Endothelial cell of umbilical vein (primary cell): ENCODE data around the gene USP16. TPM values are rescaled to one million over a fixed set of nuclear protein-coding genes. Genes with fewer than 3 reads are reported as not detected.
"Not testable (repeated sequence)": the region's sequence is repeated elsewhere in the genome, so short reads cannot be mapped to it uniquely, and the experiment has no call there.

Experiments
- BruUV-seq: library from RNA; stranded (reverse); fragments of 400-500 nt; replicated peaks from 2 replicates; lab custom pipeline; 2021; lab: Mats Ljungman, UMichigan
- CTCF ChIA-PET: fragments of 300-600, 350-600 bp; sonication (Branson Sonifier 250); formaldehyde crosslinking; loops from one replicate; lab custom pipeline; 2021; ENCODE audit warnings: antibody characterized with exemption, inconsistent platforms; lab: Charles Lee
- POLR2A ChIA-PET: fragments of 300-600, 350-600 bp; sonication (Branson Sonifier 250); formaldehyde crosslinking; loops from one replicate; lab custom pipeline; 2021; ENCODE audit warnings: antibody characterized with exemption, inconsistent platforms; lab: Charles Lee
- DNase-seq: peaks from one replicate; pipeline ENCODE4 v3.0.0-alpha.2; 2011; ENCODE audit warnings: low read depth, low spot score
- FAIRE-seq: peaks from 2 replicates; lab custom pipeline; 2011; peaks lifted over from hg19 to GRCh38; lab: Jason Lieb, UNC
- H2AFZ ChIP-seq: 2 replicates; pipeline ENCODE4 v1.6.0; 2012; ENCODE audit warnings: low read depth, low read length, control low read depth, inconsistent platforms
- H3K27ac ChIP-seq: 2 replicates; pipeline ENCODE4 v1.5.1; 2011; ENCODE audit warnings: low read depth, mild to moderate bottlenecking, control low read depth, low read length, moderate library complexity; ENCODE audit not compliant: insufficient read depth
- H3K27me3 ChIP-seq, 2 experiments: 2 replicates each; pipeline versions ENCODE4 v1.6.0 to v1.6.1; 2011; ENCODE audit warnings: low read length in 2 of 2, mixed read lengths in 1 of 2; ENCODE audit not compliant: control insufficient read depth in 2 of 2, insufficient read depth in 2 of 2
- H3K36me3 ChIP-seq, 2 experiments: 2 replicates in 1 of 2; 3 replicates in 1 of 2; pipeline ENCODE4 v1.5.1; 2011; ENCODE audit warnings: low read length in 2 of 2, mild to moderate bottlenecking in 1 of 2, moderate library complexity in 1 of 2; ENCODE audit not compliant: control insufficient read depth in 2 of 2, insufficient read depth in 2 of 2; ENCODE audit errors: extremely low read depth in 1 of 2
- H3K4me1 ChIP-seq: 3 replicates; pipeline ENCODE4 v1.5.1; 2011; ENCODE audit warnings: mild to moderate bottlenecking, low read length; ENCODE audit not compliant: control insufficient read depth, insufficient read depth; ENCODE audit errors: extremely low read depth
- H3K4me2 ChIP-seq: 2 replicates; pipeline ENCODE4 v1.6.1; 2011; ENCODE audit warnings: low read length, control low read depth, mixed read lengths; ENCODE audit not compliant: insufficient read depth
- H3K4me3 ChIP-seq, 3 experiments: fragments of 200-600 bp in 1 of 3; sonication (generic), shearing (Covaris generic) in 1 of 3; replicated peaks in 1 of 3; 2 replicates each; pipeline ENCODE4 v1.5.1; 2011 to 2016; ENCODE audit warnings: control low read depth in 3 of 3, low read length in 3 of 3, mild to moderate bottlenecking in 2 of 3, inconsistent platforms in 1 of 3, low read depth in 1 of 3, moderate library complexity in 1 of 3; ENCODE audit not compliant: insufficient read depth in 1 of 3
- H3K79me2 ChIP-seq: 2 replicates; pipeline ENCODE4 v1.6.0; 2012; ENCODE audit warnings: low read length, inconsistent platforms; ENCODE audit not compliant: control insufficient read depth, insufficient read depth
- H3K9ac ChIP-seq: replicated peaks from 2 replicates; pipeline ENCODE3; 2011; ENCODE audit warnings: low read length, control low read depth; ENCODE audit not compliant: insufficient read depth; ENCODE audit errors: extremely low read depth
- H3K9me1 ChIP-seq: replicated peaks from 3 replicates; pipeline ENCODE4 v1.6.0; 2011; ENCODE audit warnings: mild to moderate bottlenecking, low read length; ENCODE audit not compliant: control insufficient read depth, insufficient read depth; ENCODE audit errors: extremely low read depth
- H3K9me3 ChIP-seq: replicated peaks from 2 replicates; pipeline ENCODE4 v1.5.1; 2012; ENCODE audit warnings: low read length, inconsistent platforms; ENCODE audit not compliant: control insufficient read depth, insufficient read depth
- H4K20me1 ChIP-seq: replicated peaks from 2 replicates; pipeline ENCODE3; 2011; ENCODE audit warnings: mild to moderate bottlenecking, low read length; ENCODE audit not compliant: control insufficient read depth, insufficient read depth; ENCODE audit errors: extremely low read depth
- GATA2 ChIP-seq: IDR thresholded peaks from 2 replicates; pipeline ENCODE4 v1.7.0; 2011; ENCODE audit warnings: low read depth, mild to moderate bottlenecking, moderate library complexity, mixed read lengths, low read length; ENCODE audit not compliant: insufficient read length, insufficient read depth
- MYC ChIP-seq: IDR thresholded peaks from one replicate; pipeline ENCODE4 v1.6.1; 2011; ENCODE audit warnings: mild to moderate bottlenecking, low read depth, low read length
- POLR2A ChIP-seq: IDR thresholded peaks from 2 replicates; pipeline ENCODE4 v1.6.1; 2012; ENCODE audit warnings: low read depth, mild to moderate bottlenecking, control low read depth, low read length
- POLR2AphosphoS5 ChIP-seq: IDR thresholded peaks from 2 replicates; pipeline ENCODE4 v1.6.1; 2012; ENCODE audit warnings: low read depth, mild to moderate bottlenecking, control low read depth, low read length, moderate library complexity; ENCODE audit not compliant: insufficient read depth
- dilution Hi-C: fragments of 300-500 bp; cut with MboI; formaldehyde crosslinking; loops from one replicate; pipeline ENCODE4 v1.15.0; 2019; ENCODE audit warnings: low sequenced_read_pairs; ENCODE audit not compliant: extremely low pct_ligation_motif_present
- intact Hi-C: fragments of 100-400 bp; cut with micrococcal nuclease; formaldehyde crosslinking; loops from one replicate; pipeline ENCODE4 v1.10.0; 2022
- polyA plus RNA-seq, 4 experiments: library from polyadenylated mRNA; depleted of rRNA in 3 of 4; stranded (reverse) in 3 of 4; unstranded in 1 of 4; fragments of >200 nt; gene quantifications; 2 replicates each; pipeline versions ENCODE4 v1.2.1 to v1.2.3, GENCODE V29; 2011 to 2012; ENCODE audit warnings: missing spikeins in 1 of 4
- total RNA-seq: library from RNA; stranded (reverse); gene quantifications from 2 replicates; pipeline ENCODE4 v1.2.3, GENCODE V29; 2021
- TF ChIP-seq, protein P1 (sequence below), 2 donors: IDR thresholded peaks; 1 replicate in 1 of 2; 2 replicates in 1 of 2; pipeline ENCODE4 v1.5.1; 2011; ENCODE audit warnings: low read length in 2 of 2, mild to moderate bottlenecking in 2 of 2, moderate library complexity in 2 of 2, control low read depth in 1 of 2, inconsistent platforms in 1 of 2, low read depth in 1 of 2; ENCODE audit not compliant: insufficient read depth in 1 of 2; ENCODE audit errors: extremely low read depth in 1 of 2
- TF ChIP-seq, protein P2 (sequence below): IDR thresholded peaks from 2 replicates; pipeline ENCODE4 v1.6.1; 2011; ENCODE audit not compliant: insufficient read depth, insufficient read length

Gene USP16
- total and polyA plus RNA-seq, 2 donors (not counting 3 experiments of a cell fraction or from before 2014, with no cell fraction given): 5.9 to 31.3 TPM

DNA sequence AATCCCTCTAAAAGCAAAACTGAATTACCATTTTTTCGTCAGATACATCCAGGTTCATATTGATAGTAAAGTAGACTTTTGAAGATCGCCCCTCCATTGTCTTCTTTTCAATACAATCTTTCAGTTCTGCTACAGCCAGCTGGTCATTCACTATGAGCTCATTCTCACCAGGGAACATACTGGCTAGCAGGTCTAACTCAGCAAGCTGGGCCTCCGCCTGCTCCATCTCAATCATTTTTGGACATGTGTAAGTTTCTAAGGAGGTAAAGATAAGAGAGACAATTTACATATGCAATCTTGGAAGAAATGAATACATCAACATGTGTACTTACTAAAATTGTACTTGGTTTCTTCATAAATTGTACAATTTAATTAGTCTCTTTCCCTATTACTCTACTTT, 16.1 kb upstream of the USP16 start:
- no peaks in the 10 kb centered on the region for H4K20me1 ChIP-seq
- peaks cover 6 to 10% of the 10 kb centered on the region in 2 experiments for H3K36me3 ChIP-seq
- dilution Hi-C loops (no loop called here), intact Hi-C loops (no loop called here)
- no peaks in the 10 kb centered on the region for H3K79me2 ChIP-seq
- no peak overlapping the region for H3K4me2 ChIP-seq
- H3K27me3 ChIP-seq: no peaks in the 10 kb centered on the region
- DNase-seq (no peak), FAIRE-seq (no peak)
- POLR2A ChIA-PET: no interaction called here
- CTCF ChIA-PET: no interaction called here
- no peak overlapping the region for H3K27ac ChIP-seq
- no peak overlapping the region for H3K4me3 ChIP-seq
- no TSS peak for BruUV-seq
- no peak overlapping the region for H2AFZ ChIP-seq
- H3K9ac ChIP-seq: no peak overlapping the region
- H3K9me3 ChIP-seq: no peaks in the 10 kb centered on the region
- H3K9me1 ChIP-seq: no peaks in the 10 kb centered on the region
- TF ChIP-seq MYC (no peak), POLR2A (no peak), GATA2 (no peak), POLR2AphosphoS5 (no peak)
- TF ChIP-seq, protein P1, sequence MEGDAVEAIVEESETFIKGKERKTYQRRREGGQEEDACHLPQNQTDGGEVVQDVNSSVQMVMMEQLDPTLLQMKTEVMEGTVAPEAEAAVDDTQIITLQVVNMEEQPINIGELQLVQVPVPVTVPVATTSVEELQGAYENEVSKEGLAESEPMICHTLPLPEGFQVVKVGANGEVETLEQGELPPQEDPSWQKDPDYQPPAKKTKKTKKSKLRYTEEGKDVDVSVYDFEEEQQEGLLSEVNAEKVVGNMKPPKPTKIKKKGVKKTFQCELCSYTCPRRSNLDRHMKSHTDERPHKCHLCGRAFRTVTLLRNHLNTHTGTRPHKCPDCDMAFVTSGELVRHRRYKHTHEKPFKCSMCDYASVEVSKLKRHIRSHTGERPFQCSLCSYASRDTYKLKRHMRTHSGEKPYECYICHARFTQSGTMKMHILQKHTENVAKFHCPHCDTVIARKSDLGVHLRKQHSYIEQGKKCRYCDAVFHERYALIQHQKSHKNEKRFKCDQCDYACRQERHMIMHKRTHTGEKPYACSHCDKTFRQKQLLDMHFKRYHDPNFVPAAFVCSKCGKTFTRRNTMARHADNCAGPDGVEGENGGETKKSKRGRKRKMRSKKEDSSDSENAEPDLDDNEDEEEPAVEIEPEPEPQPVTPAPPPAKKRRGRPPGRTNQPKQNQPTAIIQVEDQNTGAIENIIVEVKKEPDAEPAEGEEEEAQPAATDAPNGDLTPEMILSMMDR (IDR thresholded peaks at IDR 0.05; ENCODE audit: extremely low read depth in 1 of 2, insufficient read depth in 1 of 2, low read depth in 1 of 2, low read length in 2 of 2): no peak
- TF ChIP-seq, protein P2, sequence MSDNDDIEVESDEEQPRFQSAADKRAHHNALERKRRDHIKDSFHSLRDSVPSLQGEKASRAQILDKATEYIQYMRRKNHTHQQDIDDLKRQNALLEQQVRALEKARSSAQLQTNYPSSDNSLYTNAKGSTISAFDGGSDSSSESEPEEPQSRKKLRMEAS: no peak
- H3K4me1 ChIP-seq: peaks cover 2% of the 10 kb centered on the region

DNA sequence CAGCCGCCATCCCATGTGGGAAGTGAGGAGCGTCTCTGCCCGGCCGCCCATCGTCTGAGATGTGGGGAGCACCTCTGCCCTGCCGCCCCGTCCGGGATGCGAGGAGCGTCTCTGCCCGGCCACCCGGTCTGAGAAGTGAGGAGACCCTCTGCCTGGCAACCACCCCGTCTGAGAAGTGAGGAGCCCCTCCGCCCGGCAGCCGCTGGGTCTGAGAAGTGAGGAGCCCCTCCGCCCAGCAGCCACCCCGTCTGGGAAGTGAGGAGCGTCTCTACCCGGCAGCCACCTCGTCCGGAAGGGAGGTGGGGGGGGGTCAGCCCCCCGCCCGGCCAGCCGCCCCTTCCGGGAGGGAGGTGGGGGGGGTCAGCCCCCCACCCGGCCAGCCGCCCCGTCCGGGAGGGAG, 13.2 kb upstream of the USP16 start:
- H3K4me3 ChIP-seq, H3K27me3 ChIP-seq, dilution Hi-C loops, H3K9ac ChIP-seq, BruUV-seq, DNase-seq, H3K9me3 ChIP-seq, POLR2A ChIA-PET, H3K27ac ChIP-seq, H3K4me2 ChIP-seq, FAIRE-seq, H3K4me1 ChIP-seq, H4K20me1 ChIP-seq, H3K79me2 ChIP-seq, intact Hi-C loops, H3K9me1 ChIP-seq, CTCF ChIA-PET, H2AFZ ChIP-seq: not testable (repeated sequence)
- H3K36me3 ChIP-seq: peaks cover 6 to 12% of the 10 kb centered on the region in 2 experiments
